GM08714 (cell line): ENCODE measurements around the gene RPA1.

Experiments
- H3K4me3 ChIP-seq: fragments of 200-500 bp; sonication (Bioruptor generic); 2 replicates; pipeline ENCODE4 v1.5.1; 2014; ENCODE audit warnings: mild to moderate bottlenecking, low read length, inconsistent platforms
- ZNF274 ChIP-seq: IDR thresholded peaks from 2 replicates; pipeline ENCODE4 v1.6.1; 2012; ENCODE audit warnings: mild to moderate bottlenecking, low read depth, low read length

The RPA1 gene

DNA sequence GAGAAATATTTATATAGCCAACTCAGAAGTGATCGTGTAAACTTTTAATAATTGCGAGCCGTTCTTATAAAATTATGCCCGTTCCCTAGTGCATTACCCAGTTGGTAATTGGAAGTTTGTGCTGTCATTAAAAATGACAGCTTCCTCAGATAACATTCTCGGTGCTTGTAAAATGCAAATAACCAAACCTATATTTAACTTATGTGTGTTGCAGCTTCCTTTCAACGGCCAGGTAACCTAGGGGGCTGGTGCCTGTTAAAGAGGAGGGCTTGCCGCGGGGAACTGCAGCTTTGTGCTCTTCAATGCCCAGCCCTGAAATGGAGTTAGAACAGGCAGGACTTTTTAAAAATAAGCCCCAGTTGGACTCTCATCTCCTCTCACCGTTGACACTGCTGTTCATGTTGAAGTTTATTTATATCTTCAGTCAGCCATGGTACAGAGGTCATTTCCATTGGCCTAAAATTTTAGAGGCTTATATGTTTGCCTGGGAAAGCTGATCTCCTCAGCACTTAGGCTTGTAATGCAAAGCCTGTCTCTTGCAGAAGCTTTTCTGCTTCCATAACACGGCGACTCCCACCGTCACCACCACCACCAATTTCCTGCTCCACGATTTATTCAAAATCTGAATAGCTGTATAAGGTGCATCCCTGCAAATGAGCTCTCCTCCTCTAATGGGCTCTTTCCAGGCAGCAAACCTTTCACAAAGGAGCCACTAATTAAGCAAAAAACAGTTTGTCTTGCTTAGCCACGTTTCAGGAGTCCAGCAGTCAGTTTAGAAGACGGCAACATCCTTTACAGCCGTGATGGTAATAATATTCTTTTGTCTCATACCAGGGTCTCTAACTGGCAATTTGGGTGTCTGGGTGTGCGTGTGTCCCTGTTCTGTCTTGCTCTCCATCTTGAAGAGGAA, 74.7 kb downstream of the RPA1 start:
- H3K4me3 ChIP-seq, result peak overlapping the region; percentile 6; the same call in 1 of the 2 replicates
- no peak for TF ChIP-seq ZNF274

- H3K4me3 ChIP-seq, result no peak overlapping the region
- no peak for TF ChIP-seq ZNF274
Observed at GRCh38 chr17:1905190-1905913, 75.5 kb downstream of the RPA1 start.

DNA sequence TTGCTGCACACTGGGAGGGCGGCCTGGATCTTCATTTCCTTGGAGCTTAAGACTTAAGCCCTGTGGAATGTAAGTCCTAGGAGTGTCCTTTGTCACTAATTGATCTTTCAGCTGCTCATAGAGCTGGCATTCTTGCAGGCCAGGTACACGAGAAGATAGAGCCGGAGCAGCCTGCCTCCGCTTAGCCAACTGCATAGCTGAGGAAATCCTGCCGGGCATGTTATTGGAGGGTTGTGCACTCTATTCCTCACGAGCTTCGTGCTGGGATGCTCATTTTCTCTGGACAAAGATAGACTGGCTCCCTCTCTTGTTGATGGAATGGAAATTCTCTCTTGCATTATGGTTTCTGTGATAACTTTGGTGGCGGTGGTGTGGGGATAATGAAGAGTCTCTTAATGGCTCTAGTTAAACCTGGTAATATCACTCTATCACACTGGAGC, 76.9 kb downstream of the RPA1 start:
- no peak overlapping the region for H3K4me3 ChIP-seq
- no peak for TF ChIP-seq ZNF274

GRCh38 chr17:1907216-1907631, 77.4 kb downstream of the RPA1 start:
- no peak overlapping the region for H3K4me3 ChIP-seq
- no peak for TF ChIP-seq ZNF274

GRCh38 chr17:1907909-1908698, 78.3 kb downstream of the RPA1 start:
- H3K4me3 ChIP-seq, result no peak overlapping the region
- no peak for TF ChIP-seq ZNF274

DNA sequence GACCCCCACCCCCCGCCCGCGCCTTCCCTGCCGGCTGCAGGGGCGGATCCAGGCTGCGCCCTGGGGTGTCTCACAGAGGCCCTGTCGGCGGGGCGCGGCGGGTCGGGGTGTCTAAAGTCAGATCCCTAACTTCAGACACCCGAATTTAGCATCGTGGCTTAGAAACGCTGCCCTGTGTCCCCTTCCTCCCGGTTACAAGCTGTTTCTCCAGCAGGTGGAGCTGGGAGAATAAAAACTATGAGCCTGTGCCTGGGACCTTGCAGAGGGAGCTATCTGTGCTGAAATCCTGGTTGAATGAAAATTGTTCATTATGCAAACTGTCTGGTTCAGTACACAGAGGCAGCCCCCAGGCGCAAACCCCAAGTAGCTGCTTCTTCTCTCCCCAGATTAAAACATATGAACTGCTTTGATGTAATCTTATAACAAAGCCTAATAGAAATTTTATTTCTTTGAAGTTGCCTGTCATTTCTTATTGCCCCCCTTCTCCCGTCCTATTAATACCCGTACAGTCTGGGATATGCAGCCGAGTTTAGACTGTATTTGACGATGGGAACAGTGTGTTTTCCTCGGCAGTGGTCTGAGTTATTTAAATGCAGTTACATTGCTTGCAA, 79.0 kb downstream of the RPA1 start:
- TF ChIP-seq ZNF274, result no peak
- H3K4me3 ChIP-seq, result no peak overlapping the region

DNA sequence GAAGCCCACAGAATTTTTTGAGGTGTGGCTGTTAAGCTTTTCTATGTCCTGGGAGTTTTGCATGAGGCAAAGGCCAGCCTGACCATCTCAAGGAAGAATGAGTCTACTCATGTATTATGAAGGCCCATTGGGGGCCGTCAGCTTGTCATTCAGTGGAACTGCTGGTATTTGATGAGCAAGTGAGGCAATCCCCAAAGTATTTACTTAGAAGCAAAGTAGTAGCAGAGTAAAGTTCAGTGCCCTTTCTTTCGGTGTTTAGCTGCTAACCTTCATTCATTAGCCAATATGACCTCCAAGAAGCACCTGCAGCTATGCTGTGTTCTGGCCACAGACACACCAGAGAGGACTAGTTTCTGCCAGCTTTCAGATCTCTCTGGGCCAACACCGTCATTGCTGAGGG, 80.2 kb downstream of the RPA1 start:
- no peak overlapping the region for H3K4me3 ChIP-seq
- no peak for TF ChIP-seq ZNF274

GRCh38 chr17:1912146-1912545, 82.3 kb downstream of the RPA1 start:
- no peak overlapping the region for H3K4me3 ChIP-seq
- TF ChIP-seq ZNF274, result no peak

DNA sequence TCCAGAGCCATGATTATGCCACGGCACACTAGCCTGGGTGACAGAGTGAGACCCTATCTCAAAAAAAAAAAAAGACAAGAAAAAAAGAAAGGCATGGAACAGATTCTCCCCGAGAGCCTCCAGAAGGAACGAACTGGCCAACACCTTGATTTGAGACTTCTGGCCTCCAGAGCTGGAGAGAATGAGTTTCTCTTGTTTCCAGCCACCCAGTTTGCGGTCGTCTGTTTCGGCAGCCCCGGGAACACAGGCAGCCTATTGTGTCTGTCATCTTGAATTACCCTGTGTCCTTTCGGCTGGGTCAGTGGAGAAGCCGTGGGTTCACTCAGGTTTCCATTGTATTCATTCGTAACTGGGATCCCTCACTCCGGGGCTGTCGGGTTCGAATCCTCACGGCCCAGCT, 83.9 kb downstream of the RPA1 start:
- TF ChIP-seq ZNF274, result no peak
- no peak overlapping the region for H3K4me3 ChIP-seq

DNA sequence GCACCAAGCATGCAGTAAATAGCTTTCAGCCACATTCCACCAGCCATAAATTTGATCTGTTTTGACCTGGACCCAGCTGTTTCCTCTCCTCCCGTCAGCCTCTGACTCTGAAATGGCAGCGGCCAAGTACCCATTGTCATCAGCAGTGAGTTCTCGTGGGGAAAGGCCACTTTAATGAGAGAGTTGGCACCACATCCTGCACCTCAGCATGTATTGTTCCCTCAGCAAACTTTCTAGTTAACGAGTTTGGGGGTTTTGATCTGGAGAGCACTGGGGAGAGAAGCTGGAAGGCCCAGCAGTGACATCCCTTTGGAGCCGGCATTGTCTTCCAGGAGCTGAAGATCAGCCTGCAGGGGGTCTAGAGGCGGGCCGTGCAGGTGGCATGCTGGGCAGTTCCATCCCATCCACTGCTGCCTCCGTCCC, 84.9 kb downstream of the RPA1 start:
- TF ChIP-seq ZNF274, result no peak
- H3K4me3 ChIP-seq, result no peak overlapping the region

- TF ChIP-seq ZNF274, result no peak
- H3K4me3 ChIP-seq, result no peak overlapping the region
Observed at GRCh38 chr17:1915889-1916288, 86.1 kb downstream of the RPA1 start.

DNA sequence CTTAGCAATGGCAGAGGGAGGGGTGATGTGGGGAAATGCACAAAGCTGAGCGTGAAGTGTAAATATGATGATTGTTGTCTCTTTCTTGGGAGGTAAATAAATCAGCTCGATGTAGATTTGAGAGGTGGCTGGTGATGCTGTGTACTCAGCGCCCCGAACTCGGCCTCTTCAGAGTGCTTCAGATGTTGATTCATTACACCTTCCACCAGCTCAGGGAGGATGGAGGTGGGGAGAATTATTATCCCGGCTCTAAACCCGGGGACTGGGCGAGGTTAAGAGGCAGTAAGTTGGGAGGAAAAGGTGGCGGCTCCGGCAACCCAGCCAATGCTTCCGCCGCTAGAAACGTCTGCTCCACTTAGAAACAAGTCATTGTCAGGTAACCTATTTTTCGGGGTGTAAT, 86.5 kb downstream of the RPA1 start:
- H3K4me3 ChIP-seq, result no peak overlapping the region
- no peak for TF ChIP-seq ZNF274

DNA sequence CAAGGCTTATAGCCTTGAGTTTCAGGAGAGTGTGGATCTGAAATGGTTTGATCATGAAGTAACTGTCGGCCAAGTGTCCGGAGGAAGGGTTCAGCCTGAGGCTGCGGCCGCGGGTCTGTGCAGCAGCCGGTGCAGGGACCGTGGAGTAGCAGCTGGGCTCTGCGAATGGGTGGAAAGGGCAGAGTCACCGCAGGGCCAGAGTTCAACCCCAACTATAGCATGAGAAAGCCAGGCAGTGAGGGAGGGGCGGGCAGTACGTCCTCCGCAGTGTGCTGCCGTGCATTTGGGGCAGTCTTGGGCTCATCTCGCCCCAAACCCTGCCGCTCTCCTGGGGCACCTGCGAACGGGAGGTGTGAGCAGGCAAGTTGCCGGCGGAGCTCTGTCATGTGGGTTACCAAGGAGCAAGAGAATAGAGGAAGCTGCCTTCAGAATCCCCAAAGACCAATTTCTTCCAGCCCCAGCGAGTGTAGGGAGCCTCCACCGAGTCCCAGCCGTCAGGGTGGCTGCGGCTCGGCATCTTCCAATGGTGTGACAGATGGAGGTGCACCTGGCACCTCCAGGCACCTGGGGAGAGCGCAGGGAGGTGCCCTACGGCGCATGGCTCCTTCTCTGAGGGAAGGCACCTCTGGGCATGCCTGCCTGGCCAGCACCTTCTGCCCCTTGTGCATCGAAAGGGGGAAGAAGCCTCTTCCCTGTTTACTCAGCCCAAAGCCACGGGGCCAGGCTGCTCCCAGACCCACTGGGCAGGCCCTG, 87.3 kb downstream of the RPA1 start:
- H3K4me3 ChIP-seq, result no peak overlapping the region
- TF ChIP-seq ZNF274, result no peak
